ENCODE results near the gene ZBTB3.
"Not testable (repeated sequence)": the region's sequence is repeated elsewhere in the genome, so short reads cannot be mapped to it uniquely, and the experiment has no call there.

ZBTB3 gene

DNA sequence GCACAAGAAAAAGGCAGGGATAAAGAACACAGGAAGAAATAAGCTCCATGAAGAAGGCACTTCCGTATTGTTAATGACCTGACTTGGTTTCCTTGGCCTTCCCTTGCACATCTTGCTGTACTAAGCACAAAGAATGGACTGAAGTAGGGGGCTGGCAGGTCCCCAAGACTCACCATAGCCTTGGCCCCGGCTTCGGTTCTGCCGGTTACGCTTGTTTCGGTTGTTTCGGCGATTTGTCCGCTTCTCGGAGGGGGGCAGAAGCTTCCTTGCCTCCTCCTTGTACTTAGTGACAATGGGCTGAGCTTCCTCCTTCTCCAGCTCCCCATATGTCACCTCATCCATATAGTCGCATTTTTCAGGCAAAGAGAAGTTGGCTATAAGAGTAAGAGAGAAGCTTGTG lies 37.1 kb downstream of the ZBTB3 start:
- no peak for DNase-seq (ENCODE audit: extremely low read depth in 1 of 2, low read depth in 1 of 2)

DNA sequence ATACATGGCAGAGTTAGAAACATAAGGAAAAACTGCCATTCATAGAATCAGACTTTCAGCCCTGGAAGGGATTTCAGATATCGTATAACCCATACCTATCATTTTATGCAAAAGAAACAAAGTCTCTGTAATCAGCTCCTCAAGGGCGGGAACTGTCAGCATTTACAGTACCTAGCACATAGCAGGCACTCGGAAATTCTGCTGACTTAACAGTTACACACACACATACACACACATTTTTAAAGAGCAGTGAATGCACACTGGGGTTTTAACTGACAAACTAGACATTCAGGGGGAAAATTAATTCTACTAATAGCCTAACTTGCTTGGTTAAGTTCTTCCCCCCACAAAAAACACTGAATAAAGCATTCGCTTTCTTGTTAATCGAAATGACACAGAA lies 37.8 kb downstream of the ZBTB3 start:
- DNase-seq (ENCODE audit: extremely low read depth in 1 of 2, low read depth in 1 of 2): no peak

DNA sequence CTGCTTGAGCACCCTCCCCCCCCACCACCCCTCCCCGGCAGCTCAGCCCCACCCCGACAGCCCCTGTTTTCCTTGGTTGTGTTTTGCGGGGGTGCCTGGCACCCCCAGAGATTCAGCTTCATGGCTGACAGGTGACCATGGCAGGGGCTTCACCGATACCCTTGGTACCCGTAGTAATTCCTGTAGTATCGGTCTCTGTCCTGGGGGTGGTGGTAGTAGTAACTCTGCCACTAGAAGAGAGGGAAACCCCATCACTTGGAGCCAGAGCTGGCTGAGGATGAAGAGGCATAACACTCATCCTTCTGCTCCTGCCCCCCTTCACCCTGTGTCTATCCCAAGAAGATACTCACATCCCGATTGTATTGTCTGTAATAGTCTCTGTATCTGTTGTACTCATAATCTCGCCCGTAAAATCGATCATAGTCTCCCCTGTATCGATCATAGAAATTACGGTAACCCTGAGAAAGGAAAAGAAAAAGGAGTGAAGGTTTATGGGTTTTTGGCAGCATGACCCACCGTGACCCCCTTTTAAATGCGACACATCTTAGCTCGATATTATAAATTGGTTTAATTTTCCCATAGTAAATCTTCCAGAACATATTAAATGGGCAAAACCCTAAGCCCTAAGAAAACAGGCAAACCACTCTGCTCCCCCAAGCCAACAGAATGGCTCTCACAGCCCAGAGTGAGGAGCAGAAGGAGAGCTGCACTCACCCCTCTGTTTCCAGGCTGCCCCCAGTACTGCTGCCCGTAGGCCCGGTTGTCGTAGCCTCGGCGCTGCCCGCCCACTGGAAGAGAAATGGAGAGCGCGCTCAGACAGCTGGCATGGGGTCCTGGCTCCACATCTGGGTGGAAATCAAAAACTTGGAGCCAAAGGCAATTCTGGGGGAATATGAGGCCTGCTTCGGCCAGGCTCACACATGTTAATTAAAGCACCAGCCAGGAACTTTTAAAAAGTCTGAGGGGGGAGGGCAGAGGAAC lies 38.5 kb downstream of the ZBTB3 start:
- no peak for DNase-seq (ENCODE audit: extremely low read depth in 1 of 2, low read depth in 1 of 2)

DNA sequence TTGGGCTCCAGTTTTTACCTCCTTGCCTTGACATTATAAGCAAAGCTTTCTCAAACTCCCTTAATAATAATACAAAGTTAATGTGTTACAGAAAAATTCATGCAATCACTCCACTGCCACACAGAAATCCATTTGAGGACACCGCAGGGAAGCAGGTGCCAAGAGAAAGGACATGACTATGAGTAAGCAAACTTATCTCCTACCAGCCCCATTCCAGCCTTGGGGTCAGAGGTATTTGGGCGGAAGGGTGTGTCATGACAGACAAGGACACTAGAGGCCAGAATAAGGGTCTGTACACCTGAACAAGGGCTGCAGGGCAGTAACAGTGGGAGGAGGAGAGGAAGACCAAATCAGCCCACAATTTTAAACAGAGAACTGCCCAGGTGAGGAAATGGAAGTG lies 40.6 kb downstream of the ZBTB3 start:
- no peak for DNase-seq (ENCODE audit: extremely low read depth in 1 of 2, low read depth in 1 of 2)

DNA sequence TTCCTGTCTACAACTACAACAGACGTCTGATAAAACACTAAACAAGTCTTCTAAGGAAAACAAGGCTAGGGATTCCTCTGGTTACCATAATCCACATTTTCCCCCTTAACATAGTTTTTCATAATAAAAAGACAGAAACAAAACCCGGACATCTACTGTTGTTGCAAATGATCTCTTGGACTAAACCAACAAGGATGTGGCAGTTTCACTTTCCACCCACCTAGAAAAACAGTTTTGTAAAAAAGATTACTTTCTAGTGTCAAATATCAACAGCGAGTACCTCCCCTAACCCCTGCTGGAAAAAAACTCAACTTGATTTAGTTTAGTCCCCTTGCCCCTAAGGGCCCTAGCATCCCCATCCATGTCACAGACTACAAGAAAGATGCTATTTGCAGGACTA lies 41.1 kb downstream of the ZBTB3 start:
- DNase-seq (ENCODE audit: extremely low read depth in 1 of 2, low read depth in 1 of 2): no peak

DNA sequence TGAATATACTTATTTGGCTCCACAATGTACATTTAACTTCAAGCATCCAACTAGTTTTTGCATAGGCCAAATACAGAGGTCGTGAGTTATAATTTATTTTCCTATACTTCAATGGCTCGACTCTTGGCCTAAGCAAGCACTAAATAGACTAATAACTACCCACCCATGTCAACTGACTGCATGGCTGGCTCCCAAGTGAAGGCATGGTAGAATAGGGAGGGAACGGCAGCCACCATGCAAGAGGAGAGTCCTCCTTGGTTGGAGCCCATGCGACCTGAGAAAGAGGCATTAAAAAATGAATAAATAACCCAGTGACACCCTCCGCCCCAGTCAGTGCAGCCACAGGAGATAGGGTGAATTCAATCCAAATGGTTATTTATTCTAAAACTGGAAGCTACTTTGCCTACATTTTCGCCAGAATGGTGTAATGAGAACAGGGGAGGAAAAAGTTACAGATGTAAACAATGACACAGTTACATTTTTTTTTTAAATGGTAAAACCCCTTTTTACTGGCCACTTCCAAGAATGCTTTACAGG lies 41.6 kb downstream of the ZBTB3 start:
- no peak for DNase-seq (ENCODE audit: extremely low read depth in 1 of 2, low read depth in 1 of 2)

DNA sequence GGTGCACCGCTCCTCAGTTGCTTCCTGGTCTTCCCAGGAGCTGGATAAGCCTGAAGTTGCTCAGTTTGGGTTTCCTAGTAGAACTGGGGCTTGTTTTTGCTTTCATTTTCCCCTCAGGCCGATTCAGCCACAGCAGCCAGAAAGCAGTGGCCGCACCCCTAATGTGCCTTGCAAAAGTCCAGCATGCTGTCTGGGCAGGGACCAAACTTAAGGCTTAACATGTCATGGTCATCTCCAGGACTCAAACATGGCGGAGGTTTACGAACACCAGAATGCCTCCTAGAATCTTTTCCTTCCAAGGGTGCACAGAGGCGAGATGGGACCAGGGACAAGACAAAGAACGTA lies 44.0 kb downstream of the ZBTB3 start:
- DNase-seq (ENCODE audit: extremely low read depth in 1 of 2, low read depth in 1 of 2): no peak

DNA sequence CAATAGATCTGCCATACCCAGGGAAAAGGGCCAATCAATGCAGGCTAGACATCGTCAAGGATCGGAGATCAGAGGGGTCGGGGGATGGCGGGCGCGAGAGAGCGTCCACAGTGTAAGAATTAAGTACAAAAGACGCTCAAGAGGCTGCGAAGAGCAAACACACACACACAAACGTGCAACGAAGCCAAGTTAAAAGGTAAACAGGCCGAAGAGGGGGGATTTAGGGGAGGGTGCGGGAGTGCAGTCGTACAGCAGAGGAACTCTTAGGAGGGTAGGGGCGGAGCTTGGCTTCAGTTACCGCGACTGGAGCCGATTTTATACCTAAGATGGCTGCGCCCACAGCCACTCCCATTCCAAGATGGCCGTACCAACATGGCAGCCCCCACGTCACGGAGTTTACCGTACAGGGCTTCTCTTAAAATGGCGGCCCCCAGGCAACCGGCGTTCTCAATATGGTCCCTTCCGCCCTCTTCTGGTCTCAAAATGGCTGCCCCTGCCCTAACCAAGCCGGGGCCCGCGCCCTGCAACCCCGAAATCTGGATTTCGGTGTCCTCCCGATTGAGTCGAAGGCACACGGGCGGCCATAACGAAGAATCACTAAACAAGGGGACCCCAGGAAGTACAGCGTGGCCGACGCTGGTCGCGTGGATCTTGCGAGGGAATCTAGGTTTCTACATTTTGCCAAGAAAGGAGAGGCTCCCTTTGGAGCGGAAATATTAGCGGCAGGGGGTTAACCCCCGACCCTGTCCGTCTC lies 44.5 kb downstream of the ZBTB3 start:
- peak; percentile 82 to 95 for DNase-seq (ENCODE audit: extremely low read depth in 1 of 2, low read depth in 1 of 2)

DNA sequence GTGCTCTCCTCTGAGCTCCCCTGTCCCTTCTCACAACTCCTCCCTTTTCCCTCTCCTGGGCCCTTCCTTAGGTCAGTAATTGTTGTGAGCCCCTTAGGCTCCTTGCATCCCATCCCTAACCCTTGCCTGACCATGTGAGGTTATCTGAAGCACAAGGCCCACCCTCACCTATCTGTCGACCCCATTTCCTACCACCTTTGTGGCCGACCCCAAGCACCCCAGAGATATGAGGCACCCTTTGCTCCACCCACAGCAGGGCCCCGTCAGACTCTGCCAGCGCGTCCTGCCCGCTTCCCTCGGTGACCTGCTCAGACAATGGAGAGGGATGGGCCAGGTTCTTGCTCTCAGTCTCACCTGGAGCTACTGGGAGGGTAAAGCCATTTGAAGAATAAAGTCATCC lies 45.2 kb downstream of the ZBTB3 start:
- DNase-seq (ENCODE audit: extremely low read depth in 1 of 2, low read depth in 1 of 2): peak in 1 of 2 donors; percentile 44

DNA sequence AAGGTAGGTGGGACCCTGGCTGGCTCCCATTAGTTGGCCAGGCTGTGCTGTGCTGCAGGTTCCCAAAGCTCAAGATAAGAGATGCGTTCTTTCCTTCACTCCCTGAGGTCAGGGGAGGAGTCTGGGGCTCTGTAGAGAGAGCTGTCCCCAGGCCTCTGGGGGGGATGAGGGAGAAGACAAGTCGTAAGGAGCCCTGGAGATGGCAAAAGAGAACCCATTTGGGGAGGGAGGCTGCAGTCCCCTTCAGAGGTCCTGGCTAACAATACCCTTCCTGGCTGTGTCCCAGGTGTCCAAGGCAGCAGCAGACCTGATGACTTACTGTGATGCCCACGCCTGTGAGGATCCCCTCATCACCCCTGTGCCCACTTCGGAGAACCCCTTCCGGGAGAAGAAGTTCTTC lies 45.6 kb downstream of the ZBTB3 start:
- no peak for DNase-seq (ENCODE audit: extremely low read depth in 1 of 2, low read depth in 1 of 2)

DNA sequence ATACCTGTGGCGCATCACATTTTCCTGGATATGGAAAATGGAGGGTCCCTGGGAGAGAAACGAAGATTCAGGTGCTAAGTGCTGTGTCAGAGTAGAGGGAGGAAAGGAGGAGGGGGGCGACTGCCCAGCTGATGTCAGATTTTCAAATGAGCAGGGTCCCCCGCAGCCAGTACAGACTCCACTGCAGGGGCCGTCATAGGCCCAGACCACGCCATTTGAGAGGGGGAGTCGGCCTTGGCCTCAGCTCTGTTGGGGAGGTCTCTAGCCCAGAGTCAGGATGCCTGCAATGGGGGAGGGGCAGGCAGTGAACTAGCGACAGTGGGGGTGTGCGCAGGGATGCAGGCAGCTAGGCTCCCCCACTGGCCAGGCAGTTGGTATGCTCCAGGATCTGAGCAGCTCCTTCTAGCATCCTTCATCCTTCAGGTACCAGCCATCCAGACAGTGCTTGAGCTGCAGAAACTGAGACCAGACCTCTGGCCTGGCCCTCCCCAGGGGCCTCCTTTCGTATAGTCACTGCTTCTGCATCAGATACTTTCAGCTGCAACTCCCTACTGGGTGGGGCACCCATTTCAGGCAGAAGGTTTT lies 46.6 kb downstream of the ZBTB3 start, which contains the start of the genes BSCL2 and GNG3:
BSCL2 (minus strand) TSS at position 148 of the 585 bp plus-strand sequence. CDS start 229 bp downstream, outside the sequence.
GNG3 (plus strand) TSS at position 400 of the 585 bp plus-strand sequence. CDS start 620 bp downstream, outside the sequence.
- DNase-seq (ENCODE audit: extremely low read depth in 1 of 2, low read depth in 1 of 2): no peak

DNA sequence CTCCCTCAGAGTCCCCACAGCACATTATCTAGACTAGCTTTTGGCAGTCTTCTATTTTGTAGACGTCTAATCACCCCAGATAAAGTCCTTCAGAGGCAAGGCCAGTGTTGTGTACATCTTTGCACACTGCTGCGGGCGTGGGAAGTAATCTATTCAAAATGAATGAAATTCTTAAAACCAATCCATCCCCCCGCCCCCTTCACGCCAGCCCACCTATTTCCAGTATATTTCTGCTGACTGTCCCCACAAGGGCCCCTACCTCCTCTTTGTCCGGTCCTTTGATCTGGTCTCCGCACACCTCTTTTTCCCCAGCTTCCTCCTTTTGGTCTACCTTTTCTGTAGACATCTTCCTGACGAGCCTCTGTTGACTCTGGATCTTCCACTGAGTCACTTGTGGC lies 47.1 kb downstream of the ZBTB3 start:
- no peak for DNase-seq (ENCODE audit: extremely low read depth in 1 of 2, low read depth in 1 of 2)

DNA sequence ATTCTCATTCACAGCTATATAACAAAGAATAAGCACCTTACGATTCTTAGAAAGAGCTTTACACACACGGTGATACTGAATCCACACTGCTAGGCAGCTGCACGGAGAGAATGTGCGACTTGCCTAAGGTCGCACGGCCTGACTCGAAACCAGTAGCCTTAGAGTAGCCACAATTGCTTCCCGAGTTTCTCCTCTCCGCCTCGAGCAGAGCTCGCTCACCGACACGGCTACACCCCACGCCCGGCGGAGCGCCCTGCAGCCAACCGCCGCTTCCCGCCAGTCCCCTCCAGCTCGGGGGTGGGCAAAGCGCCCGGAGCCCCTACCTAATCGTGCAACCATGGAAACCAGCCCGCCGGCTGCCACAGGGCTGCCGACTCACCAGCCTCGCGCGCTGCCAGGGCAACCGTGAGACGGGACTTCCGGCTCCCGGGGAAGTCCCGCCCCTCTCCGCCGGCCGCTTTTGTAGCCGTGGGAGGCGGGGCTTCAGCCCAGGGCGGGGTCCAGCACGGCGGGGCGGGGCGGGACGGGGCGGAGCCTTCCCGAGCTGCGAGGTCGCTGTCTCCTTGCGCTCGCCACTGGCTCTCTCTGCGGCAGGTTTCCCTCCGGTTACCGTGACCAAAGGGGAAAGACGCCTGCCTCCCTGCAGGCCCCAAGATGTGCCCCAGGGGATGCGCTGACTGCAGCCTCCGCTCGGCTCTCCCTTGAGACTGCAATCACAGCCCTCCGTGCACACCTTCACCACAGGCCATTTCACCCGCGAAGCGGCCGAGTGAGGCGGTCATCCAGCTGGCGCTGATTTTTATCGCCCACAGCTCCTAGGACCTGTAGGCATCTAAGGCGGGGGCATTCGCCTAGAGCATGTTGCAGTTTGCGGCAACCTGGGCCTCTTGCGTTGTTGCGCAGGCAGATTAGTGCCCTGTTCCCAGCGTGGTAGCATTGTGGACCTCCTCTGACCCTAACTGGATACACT lies 47.8 kb downstream of the ZBTB3 start:
- DNase-seq (ENCODE audit: extremely low read depth in 1 of 2, low read depth in 1 of 2): peak; percentile 90 to 91

DNA sequence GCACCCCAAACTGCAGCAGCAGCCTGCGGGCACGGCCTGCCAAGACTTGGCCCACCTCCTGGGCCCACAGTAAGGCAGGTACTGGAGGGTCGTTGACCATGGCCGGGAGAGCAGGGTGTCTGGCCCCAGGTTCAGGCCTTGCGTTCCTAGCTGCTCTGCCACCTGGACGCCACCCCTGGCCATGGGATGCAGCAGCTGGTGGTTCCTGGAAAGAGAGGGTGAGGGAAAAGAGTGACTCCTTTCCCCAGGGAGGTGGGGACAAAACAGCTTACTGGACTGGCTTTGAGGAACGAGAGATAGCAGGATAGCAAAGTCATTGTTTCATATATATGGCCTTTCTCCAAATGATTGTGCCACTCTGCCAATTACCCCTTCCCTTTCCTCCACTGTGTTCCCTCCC lies 48.5 kb downstream of the ZBTB3 start:
- no peak for DNase-seq (ENCODE audit: extremely low read depth in 1 of 2, low read depth in 1 of 2)

DNA sequence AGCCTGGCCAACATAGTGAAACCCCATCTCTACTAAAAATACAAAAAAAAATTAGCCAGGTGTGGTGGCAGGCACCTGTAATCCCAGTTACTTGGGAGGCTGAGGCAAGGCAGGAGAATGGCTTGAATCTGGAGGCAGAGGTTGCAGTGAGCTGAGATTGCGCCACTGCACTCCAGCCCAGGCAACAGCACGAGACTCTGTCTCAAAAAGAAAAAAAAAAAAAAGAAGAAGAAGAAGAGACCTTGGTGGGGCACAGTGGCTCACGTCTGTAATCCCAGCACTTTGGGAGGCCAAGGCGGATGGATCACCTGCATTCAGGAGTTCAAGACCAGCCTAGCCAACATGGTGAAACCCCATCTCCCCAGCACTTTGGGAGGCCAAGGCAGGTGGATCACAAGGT lies 50.0 kb downstream of the ZBTB3 start:
- not testable (repeated sequence) for DNase-seq (ENCODE audit: extremely low read depth in 1 of 2, low read depth in 1 of 2)

DNA sequence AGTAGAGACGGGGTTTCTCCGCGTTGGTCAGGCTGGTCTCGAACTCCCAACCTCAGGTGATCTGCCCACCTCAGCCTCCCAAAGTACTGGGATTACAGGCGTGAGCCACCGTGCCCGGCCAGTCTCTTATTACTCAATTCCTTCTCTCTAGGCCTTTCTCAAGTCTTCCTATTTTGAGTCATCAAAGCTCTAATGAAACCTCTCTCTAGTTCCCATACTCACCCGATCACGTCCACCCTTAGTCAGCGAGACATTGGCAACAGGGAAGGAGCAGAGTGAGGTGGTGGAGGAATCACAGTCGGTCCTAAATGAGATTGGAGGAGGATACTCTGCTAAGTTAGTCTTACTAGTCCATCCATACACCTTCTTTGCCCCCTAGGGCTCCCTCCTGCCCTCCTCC lies 51.7 kb downstream of the ZBTB3 start:
- no peak for DNase-seq (ENCODE audit: extremely low read depth in 1 of 2, low read depth in 1 of 2)
